A673 (cell line): ENCODE measurements around the gene TRMT6. TPM values are rescaled to one million over a fixed set of nuclear protein-coding genes. Genes with fewer than 3 reads are reported as not detected.

ENCODE experiments used
- BruUV-seq: library from RNA; stranded (reverse); fragments of 400-500 nt; replicated peaks from 2 replicates; lab custom pipeline; 2021; lab: Mats Ljungman, UMichigan
- CTCF ChIA-PET: fragments of 300-600 bp; sonication (Branson Sonifier 250); formaldehyde crosslinking; loops from one replicate; lab custom pipeline; 2022; ENCODE audit warnings: antibody characterized with exemption; lab: Charles Lee
- POLR2A ChIA-PET: fragments of 300-600 bp; sonication (Branson Sonifier 250); formaldehyde crosslinking; loops from one replicate; lab custom pipeline; 2022; ENCODE audit warnings: antibody characterized with exemption; ENCODE audit not compliant: low non-redundant PET; lab: Charles Lee
- DNase-seq: peaks from one replicate; pipeline ENCODE4 v3.0.0-alpha.2; 2015; ENCODE audit warnings: low spot score
- H3K27ac ChIP-seq: fragments of 200-600 bp; sonication (generic); 2 replicates; pipeline ENCODE4 v1.5.1; 2016; ENCODE audit warnings: mixed run types, low read depth, mild to moderate bottlenecking, mixed read lengths, antibody characterized with exemption, low read length; ENCODE audit not compliant: poor library complexity, severe bottlenecking
- H3K27me3 ChIP-seq: fragments of 200-600 bp; sonication (generic); replicated peaks from 2 replicates; pipeline ENCODE4 v1.6.1; 2017; ENCODE audit warnings: mixed run types, low read depth, mild to moderate bottlenecking, mixed read lengths, antibody characterized with exemption, low read length; ENCODE audit not compliant: insufficient read depth, poor library complexity
- H3K36me3 ChIP-seq: fragments of 200-600 bp; sonication (generic); 2 replicates; pipeline ENCODE4 v1.6.1; 2016; ENCODE audit warnings: mixed run types, mild to moderate bottlenecking, mixed read lengths, antibody characterized with exemption, low read length; ENCODE audit not compliant: insufficient read depth, poor library complexity, severe bottlenecking
- H3K4me1 ChIP-seq: fragments of 200-600 bp; sonication (generic); 2 replicates; pipeline ENCODE4 v1.6.1; 2017; ENCODE audit warnings: mixed run types, mild to moderate bottlenecking, mixed read lengths, antibody characterized with exemption, low read length; ENCODE audit not compliant: insufficient read depth, poor library complexity, severe bottlenecking
- H3K4me3 ChIP-seq: fragments of 200-600 bp; sonication (generic); 2 replicates; pipeline ENCODE4 v1.5.1; 2016; ENCODE audit warnings: low read depth, mixed run types, mild to moderate bottlenecking, mixed read lengths, low read length; ENCODE audit not compliant: poor library complexity, severe bottlenecking
- H3K9me3 ChIP-seq: fragments of 200-600 bp; sonication (generic); 2 replicates; pipeline ENCODE4 v1.6.1; 2016; ENCODE audit warnings: mixed run types, low read depth, mild to moderate bottlenecking, mixed read lengths, antibody characterized with exemption, low read length; ENCODE audit not compliant: poor library complexity, severe bottlenecking
- CTCF ChIP-seq: fragments of 300-800, 200-600 bp; sonication (generic); conservative IDR thresholded peaks from 2 replicates; pipeline ENCODE4 v1.5.1; 2017; ENCODE audit warnings: low read depth, mild to moderate bottlenecking, antibody characterized with exemption, low read length, moderate library complexity, mixed read lengths
- EZH2 ChIP-seq: fragments of 200-600 bp; sonication (generic); IDR thresholded peaks from 2 replicates; pipeline ENCODE4 v1.6.1; 2017; ENCODE audit warnings: borderline replicate concordance, low read depth, mild to moderate bottlenecking, mixed read lengths, antibody characterized with exemption, low read length; ENCODE audit not compliant: poor library complexity, severe bottlenecking
- intact Hi-C: fragments of 100-400 bp; cut with micrococcal nuclease; formaldehyde crosslinking; loops from one replicate; pipeline ENCODE4 v1.10.0; 2022; ENCODE audit not compliant: unreplicated experiment
- total RNA-seq: library from RNA; stranded (reverse); gene quantifications from 2 replicates; pipeline ENCODE4 v1.2.3, GENCODE V29; 2021

TRMT6 gene
- total RNA-seq, 1 experiment from 2014 or later: 41.6 TPM

GRCh38 chr20:5971203-5971602, 20.9 kb upstream of the TRMT6 start:
- ChIA-PET CTCF (no interaction called here), POLR2A (no interaction called here)
- Histone ChIP-seq H3K27me3 (no peaks in the 10 kb centered on the region), H3K4me3 (no peak overlapping the region), H3K27ac (no peak overlapping the region), H3K4me1 (no peaks in the 10 kb centered on the region), H3K36me3 (peaks cover 46% of the 10 kb centered on the region), H3K9me3 (no peaks in the 10 kb centered on the region)
- intact Hi-C loops: no loop called here
- BruUV-seq: no TSS peak
- no peak for DNase-seq
- TF ChIP-seq CTCF: no peak

- Histone ChIP-seq H3K27ac (no peak overlapping the region), H3K4me1 (no peaks in the 10 kb centered on the region), H3K4me3 (no peak overlapping the region), H3K36me3 (peaks cover 49% of the 10 kb centered on the region), H3K27me3 (no peaks in the 10 kb centered on the region), H3K9me3 (no peaks in the 10 kb centered on the region)
- no TSS peak for BruUV-seq
- DNase-seq: no peak
- intact Hi-C loops: no loop called here
- ChIA-PET POLR2A (no interaction called here), CTCF (no interaction called here)
- TF ChIP-seq EZH2: no peak
- TF ChIP-seq CTCF: no peak
Measured at GRCh38 chr20:5970381-5970780, 20.0 kb upstream of the TRMT6 start.

- no peaks in the 10 kb centered on the region for H3K9me3 ChIP-seq
- intact Hi-C loops: no loop called here
- BruUV-seq: no TSS peak
- no peak for DNase-seq
- TF ChIP-seq CTCF (no peak), EZH2 (no peak)
- H3K27ac ChIP-seq: no peak overlapping the region
- H3K36me3 ChIP-seq: peaks cover 53% of the 10 kb centered on the region
- no peaks in the 10 kb centered on the region for H3K4me1 ChIP-seq
- CTCF ChIA-PET: no interaction called here
- POLR2A ChIA-PET: no interaction called here
- no peaks in the 10 kb centered on the region for H3K27me3 ChIP-seq
- H3K4me3 ChIP-seq: no peak overlapping the region
Measured at GRCh38 chr20:5969940-5970339, 19.6 kb upstream of the TRMT6 start.
